HG03432 (cell line): Measurements from ENCODE around the gene PHACTR1.

Source experiments
- ATAC-seq: cut with Tn5 transposase; IDR thresholded peaks from one replicate; pipeline ENCODE4 v1.9.1; 2021; ENCODE audit warnings: mild to moderate bottlenecking, moderate library complexity; ENCODE audit not compliant: unreplicated experiment

PHACTR1 gene

GRCh38 chr6:13248584-13248985 is 532.0 kb downstream of the PHACTR1 start:
- ATAC-seq: no peak

- no peak for ATAC-seq
Measured at GRCh38 chr6:13248994-13249393, 532.4 kb downstream of the PHACTR1 start.

GRCh38 chr6:13249817-13250216 is 533.2 kb downstream of the PHACTR1 start:
- ATAC-seq: no peak

GRCh38 chr6:13250703-13251102 is 534.1 kb downstream of the PHACTR1 start:
- no peak for ATAC-seq

GRCh38 chr6:13251242-13251641 is 534.7 kb downstream of the PHACTR1 start:
- no peak for ATAC-seq

GRCh38 chr6:13252790-13253189 is 536.2 kb downstream of the PHACTR1 start:
- ATAC-seq: no peak

- ATAC-seq: no peak
Measured at GRCh38 chr6:13253272-13253671, 536.7 kb downstream of the PHACTR1 start.

GRCh38 chr6:13256266-13257001 is 539.9 kb downstream of the PHACTR1 start:
- ATAC-seq: no peak

GRCh38 chr6:13259393-13259792 is 542.8 kb downstream of the PHACTR1 start:
- peak; percentile 67 for ATAC-seq

GRCh38 chr6:13260101-13260598 is 543.6 kb downstream of the PHACTR1 start:
- ATAC-seq: no peak

- peak; percentile 39 for ATAC-seq
Measured at GRCh38 chr6:13260831-13261230, 544.3 kb downstream of the PHACTR1 start.

- peak; percentile 48 for ATAC-seq
Measured at GRCh38 chr6:13261464-13261994, 545.0 kb downstream of the PHACTR1 start.

GRCh38 chr6:13262302-13263230 is 546.0 kb downstream of the PHACTR1 start:
- no peak for ATAC-seq

GRCh38 chr6:13263669-13264068 is 547.1 kb downstream of the PHACTR1 start:
- no peak for ATAC-seq

GRCh38 chr6:13267142-13267651 is 550.6 kb downstream of the PHACTR1 start:
- no peak for ATAC-seq

- ATAC-seq: no peak
Measured at GRCh38 chr6:13268913-13269518, 552.4 kb downstream of the PHACTR1 start.

- peak; percentile 62 for ATAC-seq
Measured at GRCh38 chr6:13272131-13273046, 555.8 kb downstream of the PHACTR1 start.

GRCh38 chr6:13273202-13273930 is 556.8 kb downstream of the PHACTR1 start:
- no peak for ATAC-seq
